CD4-positive, CD25-positive, alpha-beta regulatory T cell (primary cell): Measurements from ENCODE around the gene RHEBL1. TPM values are rescaled to one million over a fixed set of nuclear protein-coding genes. Genes with fewer than 3 reads are reported as not detected.

Experiments
- ATAC-seq, 2 donors: fragments of 150-1000 bp; cut with Tn5 transposase; one replicate each; pipeline ENCODE4 v1.10.0; 2021; ENCODE audit warnings: low read depth in 2 of 2, moderate number of reproducible peaks in 2 of 2, moderate library complexity in 1 of 2
- DNase-seq, 3 donors: peaks; one replicate each; pipeline versions ENCODE4 v3.0.0 to v3.0.0-alpha.2; 2012 to 2022; ENCODE audit warnings: mixed read lengths in 1 of 3
- H3K27ac ChIP-seq: one replicate; pipeline ENCODE4 v1.7.0; 2013; ENCODE audit warnings: mild to moderate bottlenecking, low read length; ENCODE audit not compliant: insufficient read depth, poor library complexity, severe bottlenecking
- H3K27me3 ChIP-seq: one replicate; pipeline ENCODE4 v1.7.0; 2013; ENCODE audit warnings: low read length; ENCODE audit not compliant: control insufficient read depth, insufficient read depth
- H3K36me3 ChIP-seq: one replicate; pipeline ENCODE4 v1.7.0; 2013; ENCODE audit warnings: mild to moderate bottlenecking, low read length, moderate library complexity; ENCODE audit not compliant: control insufficient read depth, insufficient read depth
- H3K4me1 ChIP-seq: 2 replicates; pipeline ENCODE4 v1.7.0; 2013; ENCODE audit warnings: mild to moderate bottlenecking, low read length; ENCODE audit not compliant: insufficient read depth, control insufficient read depth, poor library complexity, severe bottlenecking
- H3K4me3 ChIP-seq: one replicate; pipeline ENCODE4 v1.7.0; 2013; ENCODE audit warnings: low read depth, mild to moderate bottlenecking, low read length, moderate library complexity
- H3K9me3 ChIP-seq, 2 experiments: 1 replicate in 1 of 2; 2 replicates in 1 of 2; pipeline ENCODE4 v1.7.0; 2013; ENCODE audit warnings: low read length in 2 of 2, mild to moderate bottlenecking in 1 of 2, moderate library complexity in 1 of 2; ENCODE audit not compliant: control insufficient read depth in 2 of 2
- H3K27ac Mint-ChIP-seq, 3 donors: one replicate each; pipeline ENCODE4 v1.8.0; 2020 to 2022; ENCODE audit warnings: mild to moderate bottlenecking in 3 of 3, mixed read lengths in 3 of 3, moderate library complexity in 2 of 3
- H3K27me3 Mint-ChIP-seq: one replicate; pipeline ENCODE4 v1.8.0; 2022; ENCODE audit warnings: mild to moderate bottlenecking, mixed read lengths
- H3K36me3 Mint-ChIP-seq: one replicate; pipeline ENCODE4 v1.8.0; 2020; ENCODE audit warnings: mixed read lengths
- H3K4me1 Mint-ChIP-seq, 4 donors: one replicate each; pipeline ENCODE4 v1.8.0; 2020 to 2022; ENCODE audit warnings: mixed read lengths in 4 of 4, mild to moderate bottlenecking in 1 of 4
- H3K4me3 Mint-ChIP-seq, 4 donors: one replicate each; pipeline ENCODE4 v1.8.0; 2020 to 2022; ENCODE audit warnings: mild to moderate bottlenecking in 4 of 4, mixed read lengths in 4 of 4, moderate library complexity in 3 of 4
- H3K9me3 Mint-ChIP-seq, 7 donors: one replicate each; pipeline ENCODE4 v1.8.0; 2020 to 2022; ENCODE audit warnings: mixed read lengths in 7 of 7, mild to moderate bottlenecking in 3 of 7, moderate library complexity in 2 of 7
- polyA plus RNA-seq, 4 donors: library from polyadenylated mRNA; unstranded; fragments of 300-500 nt; fragmentation: Illumina TruSeq; gene quantifications; one replicate each; pipeline ENCODE4 v1.2.3, GENCODE V29; 2021
- total RNA-seq: library from RNA; stranded (reverse); gene quantifications from one replicate; pipeline ENCODE4 v1.2.3, GENCODE V29; 2022

Gene RHEBL1
- total and polyA plus RNA-seq, 5 donors from 2014 or later, result 6.0 to 19.5 (median 14.9) TPM

- H3K27ac Mint-ChIP-seq, result no peak overlapping the region
- H3K9me3 Mint-ChIP-seq, result no peaks in the 10 kb centered on the region
- peaks cover 53% of the 10 kb centered on the region for H3K36me3 Mint-ChIP-seq
These were observed 18.4 kb downstream of the RHEBL1 start for GRCh38 chr12:49051373-49051764.

GRCh38 chr12:49050507-49051372 lies 19.0 kb downstream of the RHEBL1 start:
- Mint-ChIP-seq H3K36me3 (peaks cover 55% of the 10 kb centered on the region), H3K27me3 (no peaks in the 10 kb centered on the region), H3K27ac (no peak overlapping the region), H3K4me1 (peaks cover under 1 to 40% (median 18%) of the 10 kb centered on the region in 4 donors), H3K9me3 (no peaks in the 10 kb centered on the region), H3K4me3 (no peak overlapping the region)
- Histone ChIP-seq H3K27ac (no peak overlapping the region), H3K36me3 (peaks cover 89% of the 10 kb centered on the region), H3K4me1 (peaks cover 11% of the 10 kb centered on the region), H3K4me3 (no peak overlapping the region), H3K27me3 (no peaks in the 10 kb centered on the region), H3K9me3 (no peaks in the 10 kb centered on the region)
- ATAC-seq (no peak), DNase-seq (no peak)

More at GRCh38 chr12:49051373-49051764, 18.4 kb downstream of the RHEBL1 start:
- Histone ChIP-seq H3K4me1 (peaks cover 17% of the 10 kb centered on the region), H3K4me3 (no peak overlapping the region), H3K27me3 (no peaks in the 10 kb centered on the region), H3K27ac (no peak overlapping the region), H3K9me3 (no peaks in the 10 kb centered on the region), H3K36me3 (peaks cover 83% of the 10 kb centered on the region)
- peaks cover 6 to 46% (median 24%) of the 10 kb centered on the region in 4 donors for H3K4me1 Mint-ChIP-seq
- no peaks in the 10 kb centered on the region for H3K27me3 Mint-ChIP-seq
- no peak for DNase-seq
- H3K4me3 Mint-ChIP-seq, result no peak overlapping the region
- no peak for ATAC-seq

GRCh38 chr12:49049566-49050224 lies 20.1 kb downstream of the RHEBL1 start:
- Mint-ChIP-seq H3K4me3 (no peak overlapping the region), H3K36me3 (peaks cover 51% of the 10 kb centered on the region)

GRCh38 chr12:49048953-49049352 lies 20.8 kb downstream of the RHEBL1 start:
- no peak overlapping the region for H3K4me3 ChIP-seq
- H3K9me3 Mint-ChIP-seq, result no peaks in the 10 kb centered on the region
- no peak for DNase-seq
- no peaks in the 10 kb centered on the region for H3K9me3 ChIP-seq
- no peaks in the 10 kb centered on the region for H3K27me3 Mint-ChIP-seq
- no peak for ATAC-seq
- H3K4me1 ChIP-seq, result no peaks in the 10 kb centered on the region
- H3K27ac ChIP-seq, result no peak overlapping the region
- H3K36me3 Mint-ChIP-seq, result peaks cover 55% of the 10 kb centered on the region
- H3K27ac Mint-ChIP-seq, result no peak overlapping the region
- no peak overlapping the region for H3K4me3 Mint-ChIP-seq
- H3K27me3 ChIP-seq, result no peaks in the 10 kb centered on the region
- H3K4me1 Mint-ChIP-seq, result peaks cover 0 to 24% (median 6%) of the 10 kb centered on the region in 4 donors
- H3K36me3 ChIP-seq, result peaks cover 91% of the 10 kb centered on the region

More at GRCh38 chr12:49049566-49050224, 20.1 kb downstream of the RHEBL1 start:
- ATAC-seq, result no peak
- no peaks in the 10 kb centered on the region for H3K27me3 Mint-ChIP-seq
- Histone ChIP-seq H3K36me3 (peaks cover 93% of the 10 kb centered on the region), H3K27ac (no peak overlapping the region), H3K4me3 (no peak overlapping the region), H3K4me1 (peaks cover 3% of the 10 kb centered on the region), H3K27me3 (no peaks in the 10 kb centered on the region), H3K9me3 (no peaks in the 10 kb centered on the region)
- no peak for DNase-seq
- H3K4me1 Mint-ChIP-seq, result peaks cover 0 to 30% (median 8%) of the 10 kb centered on the region in 4 donors
- no peaks in the 10 kb centered on the region for H3K9me3 Mint-ChIP-seq
- no peak overlapping the region for H3K27ac Mint-ChIP-seq

GRCh38 chr12:49046129-49046895 lies 23.5 kb downstream of the RHEBL1 start:
- Histone ChIP-seq H3K36me3 (peaks cover 92% of the 10 kb centered on the region), H3K4me1 (no peaks in the 10 kb centered on the region), H3K9me3 (no peaks in the 10 kb centered on the region), H3K27ac (no peak overlapping the region), H3K27me3 (no peaks in the 10 kb centered on the region), H3K4me3 (no peak overlapping the region)
- Mint-ChIP-seq H3K27ac (no peak overlapping the region), H3K9me3 (no peaks in the 10 kb centered on the region), H3K27me3 (no peaks in the 10 kb centered on the region), H3K4me1 (peaks cover 0 to 12% (median 5%) of the 10 kb centered on the region in 4 donors), H3K4me3 (no peak overlapping the region), H3K36me3 (peaks cover 51% of the 10 kb centered on the region)
- DNase-seq, result no peak
- ATAC-seq, result no peak

GRCh38 chr12:49044660-49045059 lies 25.1 kb downstream of the RHEBL1 start:
- Mint-ChIP-seq H3K27me3 (no peaks in the 10 kb centered on the region), H3K4me1 (peaks cover 0 to 5% (median 3%) of the 10 kb centered on the region in 4 donors), H3K4me3 (no peak overlapping the region), H3K27ac (peak overlapping the region in 2 of 3 donors; percentile 7 to 78), H3K9me3 (no peaks in the 10 kb centered on the region), H3K36me3 (peaks cover 44% of the 10 kb centered on the region)
- no peak for DNase-seq
- Histone ChIP-seq H3K4me1 (no peaks in the 10 kb centered on the region), H3K27me3 (no peaks in the 10 kb centered on the region), H3K9me3 (no peaks in the 10 kb centered on the region), H3K27ac (no peak overlapping the region), H3K36me3 (peaks cover 87% of the 10 kb centered on the region), H3K4me3 (no peak overlapping the region)
- no peak for ATAC-seq

GRCh38 chr12:49043856-49044258 lies 25.9 kb downstream of the RHEBL1 start:
- H3K4me1 ChIP-seq, result no peaks in the 10 kb centered on the region
- Mint-ChIP-seq H3K9me3 (no peaks in the 10 kb centered on the region), H3K27ac (peak overlapping the region; percentile 5 to 80 (median 71)), H3K4me3 (no peak overlapping the region), H3K36me3 (peaks cover 46% of the 10 kb centered on the region), H3K4me1 (peaks cover 0 to 5% (median 3%) of the 10 kb centered on the region in 4 donors), H3K27me3 (no peaks in the 10 kb centered on the region)
- ATAC-seq, result peak; percentile 73 to 77
- H3K4me3 ChIP-seq, result no peak overlapping the region
- H3K27me3 ChIP-seq, result no peaks in the 10 kb centered on the region
- peak; percentile 63 to 78 (median 72) for DNase-seq
- H3K27ac ChIP-seq, result no peak overlapping the region
- peaks cover 87% of the 10 kb centered on the region for H3K36me3 ChIP-seq
- no peaks in the 10 kb centered on the region for H3K9me3 ChIP-seq
